Liver (tissue), 9 donors: ENCODE results near the gene TSPAN18. TPM values are rescaled to one million over a fixed set of nuclear protein-coding genes. Genes with fewer than 3 reads are reported as not detected.

Experiments
- DNase-seq: peaks from one replicate; pipeline ENCODE4 v3.0.0-alpha.2; 2017; ENCODE audit warnings: low spot score
- H3K27ac ChIP-seq, 2 donors: one replicate each; pipeline ENCODE4 v1.7.0; 2013; ENCODE audit warnings: inconsistent platforms in 2 of 2, low read length in 2 of 2, control low read depth in 1 of 2, low read depth in 1 of 2, mild to moderate bottlenecking in 1 of 2
- H3K27me3 ChIP-seq, 4 donors: one replicate each; pipeline versions ENCODE4 v1.6.1 to v1.7.0; 2013; ENCODE audit warnings: low read length in 3 of 4, inconsistent platforms in 1 of 4, mild to moderate bottlenecking in 1 of 4, moderate library complexity in 1 of 4; ENCODE audit not compliant: control insufficient read depth in 4 of 4, insufficient read depth in 4 of 4
- H3K36me3 ChIP-seq, 4 donors: one replicate each; pipeline versions ENCODE4 v1.6.1 to v1.7.0; 2013; ENCODE audit warnings: low read length in 3 of 4, mild to moderate bottlenecking in 3 of 4, low read depth in 1 of 4, moderate library complexity in 1 of 4; ENCODE audit not compliant: control insufficient read depth in 4 of 4, insufficient read depth in 3 of 4
- H3K4me1 ChIP-seq, 4 donors: one replicate each; pipeline versions ENCODE4 v1.6.1 to v1.7.0; 2013; ENCODE audit warnings: low read length in 3 of 4, mild to moderate bottlenecking in 3 of 4, moderate library complexity in 1 of 4; ENCODE audit not compliant: control insufficient read depth in 4 of 4, insufficient read depth in 4 of 4
- H3K4me3 ChIP-seq, 3 donors: one replicate each; pipeline versions ENCODE4 v1.6.1 to v1.7.0; 2013; ENCODE audit warnings: low read length in 3 of 3, control low read depth in 1 of 3, low read depth in 1 of 3, mild to moderate bottlenecking in 1 of 3
- H3K9ac ChIP-seq, 2 donors: one replicate each; pipeline ENCODE4 v1.7.0; 2013; ENCODE audit warnings: low read length in 2 of 2, mild to moderate bottlenecking in 2 of 2, moderate library complexity in 2 of 2, control low read depth in 1 of 2, low read depth in 1 of 2
- H3K9me3 ChIP-seq, 4 donors: one replicate each; pipeline versions ENCODE4 v1.6.1 to v1.7.0; 2013; ENCODE audit warnings: low read length in 3 of 4; ENCODE audit not compliant: control insufficient read depth in 4 of 4
- EGR1 ChIP-seq, 2 donors: IDR thresholded peaks; 2 replicates each; pipeline ENCODE4 v1.6.1; 2016 to 2018; ENCODE audit warnings: antibody characterized with exemption in 2 of 2, low read depth in 2 of 2
- FOXA1 ChIP-seq: IDR thresholded peaks from 2 replicates; pipeline ENCODE4 v1.6.1; 2016; ENCODE audit warnings: antibody characterized with exemption
- FOXA2 ChIP-seq: IDR thresholded peaks from 2 replicates; pipeline ENCODE4 v1.6.1; 2016; ENCODE audit warnings: antibody characterized with exemption
- GABPA ChIP-seq, 2 donors: IDR thresholded peaks in 1 of 2; conservative IDR thresholded peaks in 1 of 2; 2 replicates each; pipeline ENCODE4 v1.6.1; 2016; ENCODE audit warnings: antibody characterized with exemption in 2 of 2, mild to moderate bottlenecking in 1 of 2, moderate library complexity in 1 of 2
- HNF4A ChIP-seq, 2 donors: conservative IDR thresholded peaks; 2 replicates each; pipeline ENCODE4 v1.6.1; 2016; ENCODE audit warnings: antibody characterized with exemption in 2 of 2, mild to moderate bottlenecking in 2 of 2
- HNF4G ChIP-seq: IDR thresholded peaks from 2 replicates; pipeline ENCODE4 v1.6.1; 2016; ENCODE audit warnings: antibody characterized with exemption
- JUND ChIP-seq, 2 donors: IDR thresholded peaks; 2 replicates each; pipeline ENCODE4 v1.6.1; 2016; ENCODE audit warnings: antibody characterized with exemption in 2 of 2
- RAD21 ChIP-seq, 2 donors: IDR thresholded peaks; 2 replicates each; pipeline ENCODE4 v1.6.1; 2016; ENCODE audit warnings: antibody characterized with exemption in 2 of 2, mild to moderate bottlenecking in 2 of 2
- REST ChIP-seq: IDR thresholded peaks from 2 replicates; pipeline ENCODE4 v1.6.1; 2016; ENCODE audit warnings: antibody characterized with exemption, mild to moderate bottlenecking
- RXRA ChIP-seq, 2 donors: IDR thresholded peaks; 2 replicates each; pipeline ENCODE4 v1.6.1; 2017 to 2018; ENCODE audit warnings: antibody characterized with exemption in 2 of 2, mild to moderate bottlenecking in 1 of 2
- SP1 ChIP-seq: IDR thresholded peaks from 2 replicates; pipeline ENCODE4 v1.6.1; 2018; ENCODE audit warnings: antibody characterized with exemption, mild to moderate bottlenecking
- TAF1 ChIP-seq: conservative IDR thresholded peaks from 2 replicates; pipeline ENCODE4 v1.6.1; 2016; ENCODE audit warnings: antibody characterized with exemption, mild to moderate bottlenecking
- YY1 ChIP-seq: IDR thresholded peaks from 2 replicates; pipeline ENCODE4 v1.6.1; 2016; ENCODE audit warnings: antibody characterized with exemption, mild to moderate bottlenecking
- ZBTB33 ChIP-seq: IDR thresholded peaks from 2 replicates; pipeline ENCODE4 v1.6.1; 2016; ENCODE audit warnings: antibody characterized with exemption
- WGBS: extraction: QIAGEN DNeasy Blood & Tissue Kit; methylation state at CpG from one replicate; pipeline ENCODE4 v1.1.7; 2013; 5-methylcytosine and 5-hydroxymethylcytosine counted together
- polyA plus RNA-seq, 2 donors: library from polyadenylated mRNA; stranded (reverse) in 1 of 2; unstranded in 1 of 2; fragments of 200-250 nt in 1 of 2; fragments of >200 nt in 1 of 2; fragmentation: Nextera tagmentation in 1 of 2; extraction: Ambion mirVana in 1 of 2; gene quantifications; one replicate each; pipeline versions ENCODE4 v1.2.1 to v1.2.3, GENCODE V29; 2013 to 2015
- total RNA-seq, 2 donors: library from RNA; depleted of rRNA; stranded (reverse); fragments of >200 nt; gene quantifications; one replicate each; pipeline ENCODE4 v1.2.3, GENCODE V29; 2014
- TF ChIP-seq, protein P1 (sequence below): IDR thresholded peaks from 2 replicates; pipeline ENCODE4 v1.6.1; 2016; ENCODE audit warnings: antibody characterized with exemption
- TF ChIP-seq, protein P2 (sequence below): IDR thresholded peaks from 2 replicates; pipeline ENCODE4 v1.6.1; 2016; ENCODE audit warnings: antibody characterized with exemption
- donor health status: healthy.
- donor health status: healthy.
- donor health status: healthy.
- donor health status: healthy.
- donor health status: healthy.

Gene TSPAN18
- total and polyA plus RNA-seq, 4 donors, result 1.2 to 5.0 (median 2.8) TPM

DNA sequence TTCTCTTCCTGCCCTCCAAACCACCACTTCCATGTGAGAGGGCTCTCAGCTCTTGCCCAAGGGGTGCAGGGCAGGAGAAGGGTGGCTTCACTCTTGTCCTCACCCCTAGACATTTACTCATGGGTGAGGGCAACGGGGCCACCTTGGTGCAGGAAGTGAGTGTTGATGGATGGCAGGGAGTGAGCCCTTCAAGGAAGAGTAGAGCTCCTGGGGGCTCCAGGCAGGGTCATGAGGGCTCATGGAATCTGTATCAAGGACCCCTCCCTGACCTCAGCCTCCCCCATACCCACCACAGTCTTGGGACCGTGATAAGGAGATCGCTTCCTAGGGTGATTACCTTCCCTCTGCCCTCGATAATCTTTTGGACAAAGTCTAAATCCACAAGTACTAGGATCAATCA, 37.8 kb downstream of the TSPAN18 start:
- DNase-seq, result no peak
- H3K4me1 ChIP-seq, result no peaks in the 10 kb centered on the region
- no peak overlapping the region for H3K9ac ChIP-seq
- H3K27me3 ChIP-seq, result no peaks in the 10 kb centered on the region
- TF ChIP-seq HNF4A (conservative IDR thresholded peaks at IDR 0.05) (no peak), RAD21 (IDR thresholded peaks at IDR 0.05) (no peak), ZBTB33 (no peak), TAF1 (no peak), FOXA2 (no peak), HNF4G (no peak), FOXA1 (no peak), RXRA (IDR thresholded peaks at IDR 0.05) (no peak), SP1 (no peak), JUND (IDR thresholded peaks at IDR 0.05) (no peak), REST (no peak), GABPA (IDR thresholded peaks at IDR 0.05 in 1 of 2, conservative IDR thresholded peaks at IDR 0.05 in 1 of 2) (no peak), EGR1 (IDR thresholded peaks at IDR 0.05; ENCODE audit: low read depth in 2 of 2) (no peak), YY1 (no peak)
- TF ChIP-seq, protein P1, sequence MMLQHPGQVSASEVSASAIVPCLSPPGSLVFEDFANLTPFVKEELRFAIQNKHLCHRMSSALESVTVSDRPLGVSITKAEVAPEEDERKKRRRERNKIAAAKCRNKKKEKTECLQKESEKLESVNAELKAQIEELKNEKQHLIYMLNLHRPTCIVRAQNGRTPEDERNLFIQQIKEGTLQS, result no peak
- 91% methylated on average over 4 of the region's 4 CpGs for WGBS
- no peak overlapping the region for H3K4me3 ChIP-seq
- H3K9me3 ChIP-seq, result peaks cover 0 to 2% (median 0%) of the 10 kb centered on the region in 4 donors
- H3K27ac ChIP-seq, result no peak overlapping the region
- H3K36me3 ChIP-seq, result no peaks in the 10 kb centered on the region

DNA sequence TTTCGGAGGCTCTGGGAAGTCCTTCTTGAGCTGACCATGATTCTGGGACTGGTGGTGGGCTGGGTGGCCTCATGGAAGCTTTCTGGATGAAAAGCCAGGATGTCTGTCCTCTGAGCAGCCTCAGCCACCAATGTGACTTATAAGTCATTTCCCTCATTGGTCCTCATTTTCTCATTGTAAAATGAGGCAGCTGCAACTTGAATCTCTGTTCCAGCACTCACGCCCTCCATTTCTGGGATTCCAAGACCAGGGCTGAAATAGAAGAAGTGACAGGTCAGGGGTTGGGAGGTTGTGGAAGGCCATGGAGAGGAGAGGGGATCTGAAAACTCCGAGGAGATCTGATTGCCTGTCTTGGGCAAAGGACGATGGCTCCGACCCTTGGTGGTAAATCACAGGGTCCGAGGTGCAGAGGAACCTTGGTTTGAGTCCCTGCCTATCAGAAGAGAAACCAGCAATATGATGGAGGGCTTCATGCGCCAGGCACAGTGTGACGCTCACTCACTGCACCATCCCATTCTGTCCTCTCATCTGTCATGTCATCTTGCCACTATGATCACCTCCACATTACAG, 38.3 kb downstream of the TSPAN18 start:
- peaks cover 0 to 2% (median 0%) of the 10 kb centered on the region in 4 donors for H3K9me3 ChIP-seq
- no peak overlapping the region for H3K27ac ChIP-seq
- H3K9ac ChIP-seq, result no peak overlapping the region
- DNase-seq, result no peak
- no peaks in the 10 kb centered on the region for H3K36me3 ChIP-seq
- peaks cover 0 to 4% (median 0%) of the 10 kb centered on the region in 4 donors for H3K4me1 ChIP-seq
- no peak overlapping the region for H3K4me3 ChIP-seq
- WGBS, result 93% methylated on average over 8 of the region's 8 CpGs
- no peaks in the 10 kb centered on the region for H3K27me3 ChIP-seq
- TF ChIP-seq, protein P1, result no peak
- TF ChIP-seq JUND (IDR thresholded peaks at IDR 0.05) (no peak), HNF4G (no peak), FOXA1 (no peak), GABPA (IDR thresholded peaks at IDR 0.05 in 1 of 2, conservative IDR thresholded peaks at IDR 0.05 in 1 of 2) (no peak), SP1 (no peak), YY1 (no peak)
- TF ChIP-seq, protein P2, sequence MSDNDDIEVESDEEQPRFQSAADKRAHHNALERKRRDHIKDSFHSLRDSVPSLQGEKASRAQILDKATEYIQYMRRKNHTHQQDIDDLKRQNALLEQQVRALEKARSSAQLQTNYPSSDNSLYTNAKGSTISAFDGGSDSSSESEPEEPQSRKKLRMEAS, result no peak
